ENCODE results near the gene JPT1.
"Not testable (repeated sequence)": the region's sequence is repeated elsewhere in the genome, so short reads cannot be mapped to it uniquely, and the experiment has no call there.

JPT1 gene

GRCh38 chr17:75155191-75155601 lies 884 bp upstream of the JPT1 start:
- no peak for DNase-seq

DNA sequence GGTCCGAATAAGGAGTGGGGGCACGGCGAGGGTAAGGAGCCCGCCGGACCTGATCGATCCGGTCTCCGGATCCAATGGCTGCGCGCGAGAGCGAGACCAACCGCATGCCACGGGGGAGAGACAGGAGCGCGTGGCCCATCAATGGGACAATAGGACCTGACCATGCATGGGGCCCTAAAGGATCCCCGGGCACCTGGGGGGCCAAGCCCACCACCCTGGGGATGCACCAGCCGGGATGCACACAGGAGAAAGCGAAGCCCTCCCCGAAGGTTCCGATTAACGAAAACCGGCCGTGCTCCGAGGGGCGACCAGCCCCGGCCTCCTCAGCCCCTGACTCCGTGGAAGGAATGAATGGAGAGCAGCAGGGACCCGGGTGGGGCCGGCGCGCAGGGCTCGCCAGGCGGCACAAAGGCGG lies 525 bp downstream of the JPT1 start:
- DNase-seq, result no peak

DNA sequence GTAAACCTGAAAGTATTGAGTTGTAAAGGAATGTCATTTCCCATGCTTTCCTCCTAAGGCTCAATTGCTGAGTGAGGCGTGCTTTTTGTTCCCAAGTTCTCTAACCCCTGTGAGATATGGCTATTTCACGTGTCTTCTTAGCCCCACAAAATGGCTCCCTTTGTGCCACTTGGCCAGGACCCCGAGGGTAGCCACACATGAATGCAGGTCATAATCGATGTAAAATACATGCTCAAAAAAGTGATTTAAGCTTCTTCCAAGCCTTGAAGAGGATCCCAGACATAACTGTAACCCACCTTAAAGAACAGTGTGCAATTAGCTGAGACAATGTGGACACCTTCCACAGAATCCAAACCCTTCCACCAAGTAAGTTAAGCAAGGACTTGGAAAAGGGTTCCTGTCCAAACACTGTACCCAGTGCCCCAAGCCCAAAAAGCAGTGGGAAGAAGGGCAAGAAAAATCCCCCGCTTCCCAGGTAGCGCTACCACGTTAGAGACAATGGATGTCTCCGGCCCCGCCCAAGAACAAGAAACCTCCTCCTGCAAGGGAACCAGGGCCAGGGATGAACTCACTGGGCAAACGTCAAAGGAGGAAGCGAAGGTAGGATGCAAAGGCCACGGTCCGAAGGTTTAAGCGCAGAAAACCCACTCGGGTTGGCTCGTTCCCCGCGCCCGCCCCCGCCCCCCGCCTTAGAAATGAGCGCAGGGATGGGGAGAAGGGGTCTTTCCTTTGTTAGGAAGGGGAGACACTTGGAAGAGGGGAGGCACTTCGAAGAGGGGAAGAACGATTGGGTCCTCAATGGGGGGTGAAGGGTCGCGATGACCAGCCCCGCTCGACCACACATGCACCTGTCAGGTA lies 1.2 kb downstream of the JPT1 start:
- peak; percentile 17 to 27 for DNase-seq

DNA sequence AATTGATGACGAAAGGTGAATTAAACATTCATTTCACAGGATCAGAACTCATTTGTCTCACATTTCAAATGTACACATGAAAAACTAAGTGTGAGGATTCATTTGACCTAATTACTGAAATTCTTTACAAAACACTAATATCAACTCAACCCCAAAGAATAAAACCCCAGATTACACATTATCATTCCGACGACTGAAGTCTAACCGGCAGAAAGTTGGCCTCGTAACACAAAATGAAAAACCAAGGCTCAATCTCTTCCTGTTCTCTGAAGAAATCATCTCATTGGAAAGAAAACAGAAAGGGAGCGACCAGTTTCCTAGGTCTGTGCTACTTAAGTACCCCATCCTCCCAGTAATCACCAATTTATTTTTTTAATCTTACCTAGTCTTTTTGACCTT lies 1.8 kb downstream of the JPT1 start:
- DNase-seq, result no peak

DNA sequence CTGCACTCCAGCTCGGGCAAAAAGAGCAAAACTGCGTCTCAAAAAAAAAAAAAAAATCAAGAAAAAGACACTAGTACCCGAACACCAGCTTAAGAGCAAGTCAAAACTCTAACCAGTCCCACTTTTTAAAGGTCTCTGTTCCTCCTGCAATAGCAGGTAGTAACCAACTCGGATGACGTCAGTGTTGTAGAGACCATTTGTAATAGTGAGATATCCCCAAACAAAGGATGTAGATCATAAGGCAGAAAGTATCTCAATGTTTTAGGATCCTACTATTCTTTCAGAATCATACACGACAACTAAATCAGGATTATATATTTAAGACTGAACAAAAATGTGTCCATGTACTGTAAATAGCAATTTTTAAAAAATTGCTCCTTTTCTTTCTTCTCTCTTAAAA lies 2.4 kb downstream of the JPT1 start:
- DNase-seq, result no peak

GRCh38 chr17:75147878-75148546 lies 6.3 kb downstream of the JPT1 start:
- DNase-seq, result no peak

GRCh38 chr17:75146592-75146991 lies 7.7 kb downstream of the JPT1 start:
- no peak for DNase-seq

GRCh38 chr17:75144816-75145512 lies 9.3 kb downstream of the JPT1 start:
- no peak for DNase-seq

DNA sequence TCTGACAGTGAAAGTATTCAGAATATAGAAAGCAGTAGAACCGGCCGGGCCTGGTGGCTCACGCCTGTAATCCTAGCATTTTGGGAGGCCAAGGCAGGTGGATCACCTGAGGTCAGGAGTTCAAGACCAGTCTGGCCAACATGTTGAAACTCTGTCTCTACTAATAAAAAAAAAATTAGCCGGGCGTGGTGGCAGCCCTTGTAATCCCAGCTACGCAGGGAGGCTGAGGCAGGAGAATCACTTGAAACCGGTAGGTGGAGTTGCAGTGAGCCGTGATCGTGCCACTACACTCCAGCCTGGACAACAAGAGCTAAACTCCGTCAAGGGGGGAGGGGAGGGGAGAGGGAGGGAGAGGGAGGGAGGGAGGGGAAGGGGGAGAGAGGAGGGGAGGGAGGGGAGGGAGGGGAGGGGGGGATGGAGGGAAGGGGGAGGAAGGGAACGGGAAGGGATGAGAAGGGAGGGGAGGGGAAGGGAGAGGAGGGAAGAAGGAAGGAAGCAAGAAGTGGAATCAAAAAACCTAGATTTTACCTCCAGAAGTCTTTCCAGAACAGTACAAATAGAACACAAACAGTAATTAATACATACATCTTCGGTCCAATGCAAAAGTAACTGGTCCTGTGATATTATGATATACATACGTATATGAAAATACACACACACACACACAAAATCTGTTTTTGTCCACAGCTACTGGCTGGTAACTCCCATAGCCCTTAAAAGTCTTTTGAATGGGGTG lies 11.9 kb downstream of the JPT1 start:
- no peak for DNase-seq

DNA sequence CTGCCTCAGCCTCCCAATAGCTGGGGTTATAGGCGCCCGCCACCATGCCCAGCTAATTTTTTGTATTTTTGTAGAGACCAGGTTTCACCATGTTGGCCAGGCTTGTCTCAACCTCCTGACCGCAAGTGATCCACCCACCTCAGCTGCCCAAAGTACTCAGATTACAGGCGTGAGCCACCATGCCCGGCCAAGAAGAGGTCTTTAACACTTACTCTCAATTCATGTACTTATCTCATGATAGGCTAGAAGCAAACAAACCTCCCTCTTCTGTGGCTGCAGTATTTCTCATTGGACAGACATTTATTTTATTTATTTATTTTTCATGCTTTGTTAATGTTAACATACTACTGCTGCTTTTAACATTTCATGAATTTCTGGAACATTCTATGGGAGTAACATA lies 15.8 kb downstream of the JPT1 start:
- DNase-seq, result no peak

GRCh38 chr17:75137762-75138161 lies 16.6 kb downstream of the JPT1 start:
- DNase-seq, result not testable (repeated sequence)

GRCh38 chr17:75135946-75136345 lies 18.4 kb downstream of the JPT1 start:
- no peak for DNase-seq

DNA sequence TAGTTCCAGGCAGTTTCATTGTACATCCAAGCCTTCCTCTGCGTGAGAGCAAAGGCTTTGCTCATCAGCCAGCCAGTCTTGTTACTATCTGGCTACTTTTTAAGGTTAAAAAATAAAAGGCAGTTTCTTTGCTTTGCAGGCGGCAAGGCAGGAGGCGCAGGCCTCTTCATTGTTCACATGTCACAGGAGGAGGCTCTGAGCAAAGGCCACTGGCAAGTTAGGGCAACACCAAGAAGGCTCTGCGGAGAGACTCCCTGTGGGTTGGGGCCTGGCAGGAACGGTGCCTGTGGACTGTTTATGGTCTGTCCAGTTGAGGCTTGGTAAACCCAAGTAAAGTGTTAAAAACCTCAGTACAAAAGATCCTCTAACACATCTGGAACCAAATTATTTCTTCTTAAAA lies 18.9 kb downstream of the JPT1 start:
- DNase-seq, result no peak

GRCh38 chr17:75133607-75134347 lies 20.5 kb downstream of the JPT1 start:
- not testable (repeated sequence) for DNase-seq

GRCh38 chr17:75133001-75133400 lies 21.3 kb downstream of the JPT1 start:
- no peak for DNase-seq

GRCh38 chr17:75132018-75133000 lies 22.0 kb downstream of the JPT1 start:
- not testable (repeated sequence) for DNase-seq

- DNase-seq, result peak; percentile 62 to 66
These were observed 22.9 kb downstream of the JPT1 start, which contains the start of gene NT5C for GRCh38 chr17:75131278-75132017. NT5C (minus strand) TSS chr17:75131742; CDS start chr17:75131707, 35 bp downstream.

DNA sequence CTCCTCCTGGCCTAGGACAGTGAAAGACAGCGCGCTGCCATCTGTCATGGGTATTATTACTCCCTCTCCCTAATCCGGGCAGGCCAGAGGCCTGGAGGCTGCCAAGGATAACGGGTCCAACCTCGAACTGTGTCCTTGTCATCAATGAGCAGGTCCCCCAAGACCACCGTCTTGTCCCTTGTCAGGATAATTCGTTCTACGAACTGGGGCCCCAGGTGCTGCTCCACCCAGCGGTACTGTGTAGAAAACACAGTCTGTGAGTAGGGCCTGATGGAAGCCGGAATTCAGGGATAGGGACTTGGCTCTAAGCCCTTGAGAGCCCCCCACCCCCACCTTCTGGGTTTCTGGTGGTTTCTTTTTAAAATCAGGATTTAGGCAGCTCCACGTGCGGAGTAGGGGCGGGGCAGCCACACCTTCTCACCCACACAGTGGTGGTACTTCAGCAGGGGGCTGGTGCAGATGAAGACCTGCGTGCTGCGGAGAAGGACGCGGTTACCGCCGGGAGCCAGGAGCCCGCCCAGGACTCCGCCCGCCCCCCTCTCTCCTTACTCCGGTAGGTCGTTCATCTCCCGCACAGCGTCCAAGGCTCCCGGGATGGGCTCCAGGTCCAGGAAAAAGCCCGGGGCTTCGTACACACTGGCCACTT lies 23.6 kb downstream of the JPT1 start:
- no peak for DNase-seq

GRCh38 chr17:75130059-75130631 lies 24.2 kb downstream of the JPT1 start:
- no peak for DNase-seq
